HepG2 (cell line): ENCODE data around the gene C1QTNF5. TPM values are rescaled to one million over a fixed set of nuclear protein-coding genes. Genes with fewer than 3 reads are reported as not detected.

Experiments
- CTCF ChIP-seq: sonication (generic); formaldehyde crosslinking; IDR thresholded peaks from 2 replicates; pipeline ENCODE4 v1.5.0; 2020; ENCODE audit warnings: mild to moderate bottlenecking, missing genetic modification reagents, moderate library complexity
- FOXA1 ChIP-seq, 2 experiments: fragments of 450-650 bp in 1 of 2; sonication (generic) in 1 of 2; formaldehyde crosslinking in 1 of 2; IDR thresholded peaks; 2 replicates each; pipeline versions ENCODE4 v1.4.0 to v1.6.1; 2016 to 2020; ENCODE audit warnings: missing genetic modification reagents in 1 of 2
- FOXP1 ChIP-seq, 2 experiments: fragments of 450-650 bp in 1 of 2; IDR thresholded peaks; 2 replicates each; pipeline ENCODE4 v1.6.1; 2017 to 2018; ENCODE audit warnings: antibody characterized with exemption in 1 of 2
- HBP1 ChIP-seq: IDR thresholded peaks from 2 replicates; pipeline ENCODE4 v1.6.1; 2016; ENCODE audit warnings: low read depth, control low read depth
- KDM6A ChIP-seq: IDR thresholded peaks from 2 replicates; pipeline ENCODE4 v1.6.1; 2016; ENCODE audit warnings: low read depth
- KLF11 ChIP-seq: IDR thresholded peaks from 2 replicates; pipeline ENCODE4 v1.6.1; 2016; ENCODE audit warnings: missing compliant biosample characterization
- MED13 ChIP-seq: sonication (generic); formaldehyde crosslinking; IDR thresholded peaks from 2 replicates; pipeline ENCODE4 v1.5.0; 2020; ENCODE audit warnings: missing genetic modification reagents
- MED8 ChIP-seq: sonication (generic); formaldehyde crosslinking; IDR thresholded peaks from 2 replicates; pipeline ENCODE4 v1.8.1; 2023; ENCODE audit warnings: mild to moderate bottlenecking, missing genetic modification reagents; ENCODE audit not compliant: insufficient replicate concordance
- MYC ChIP-seq: sonication (generic); formaldehyde crosslinking; IDR thresholded peaks from 2 replicates; pipeline ENCODE4 v1.9.0; 2021; ENCODE audit warnings: missing genetic modification reagents, borderline replicate concordance
- SALL1 ChIP-seq: sonication (generic); formaldehyde crosslinking; IDR thresholded peaks from 2 replicates; pipeline ENCODE4 v1.8.0; 2022; ENCODE audit warnings: mild to moderate bottlenecking, missing genetic modification reagents
- SRSF1 ChIP-seq: fragments of 200-400 bp; formaldehyde crosslinking; optimal IDR thresholded peaks from 2 replicates; pipeline ENCODE3; 2017; ENCODE audit warnings: mild to moderate bottlenecking, low read depth, low read length, moderate library complexity
- SRY ChIP-seq: sonication (generic); formaldehyde crosslinking; IDR thresholded peaks from 2 replicates; pipeline ENCODE4 v1.8.0; 2022; ENCODE audit warnings: mild to moderate bottlenecking, missing genetic modification reagents
- TBX3 ChIP-seq: fragments of 450-650 bp; IDR thresholded peaks from 2 replicates; pipeline ENCODE4 v1.6.1; 2017; ENCODE audit warnings: antibody characterized with exemption, mild to moderate bottlenecking, inconsistent platforms, borderline replicate concordance
- ZNF292 ChIP-seq: sonication (generic); formaldehyde crosslinking; IDR thresholded peaks from 2 replicates; pipeline ENCODE4 v1.8.1; 2022; ENCODE audit warnings: mild to moderate bottlenecking, low read depth, missing genetic modification reagents, borderline replicate concordance
- ZNF354B ChIP-seq: sonication (generic); formaldehyde crosslinking; IDR thresholded peaks from 2 replicates; pipeline ENCODE4 v1.8.0; 2022; ENCODE audit warnings: mild to moderate bottlenecking, missing genetic modification reagents
- ZNF407 ChIP-seq: sonication (generic); formaldehyde crosslinking; IDR thresholded peaks from one replicate; pipeline ENCODE4 v1.5.1; 2020; ENCODE audit warnings: mild to moderate bottlenecking, missing genetic modification reagents; ENCODE audit errors: not compliant biosample characterization
- ZNF44 ChIP-seq: sonication (generic); formaldehyde crosslinking; IDR thresholded peaks from 2 replicates; pipeline ENCODE4 v1.5.1; 2020; ENCODE audit warnings: mild to moderate bottlenecking, missing genetic modification reagents
- ZNF891 ChIP-seq: sonication (generic); formaldehyde crosslinking; IDR thresholded peaks from 2 replicates; pipeline ENCODE4 v1.5.0; 2020; ENCODE audit warnings: mild to moderate bottlenecking, missing genetic modification reagents
- polyA plus RNA-seq, 8 experiments: library from polyadenylated mRNA; depleted of rRNA in 3 of 8; stranded (reverse) in 7 of 8; unstranded in 1 of 8; fragments of >200 nt; fragmentation: Illumina TruSeq in 4 of 8; extraction: Trizol in 4 of 8; gene quantifications; 2 replicates each; pipeline versions ENCODE4 v1.2.1 to v1.2.3, GENCODE V29; 2011 to 2016; ENCODE audit warnings: low read depth in 4 of 8, missing spikeins in 1 of 8, mixed read lengths in 1 of 8; ENCODE audit not compliant: insufficient read depth in 1 of 8
- total RNA-seq, 5 experiments: library from RNA; depleted of rRNA; stranded (reverse); fragments of >200 nt; fragmentation: Illumina TruSeq; extraction: Trizol; gene quantifications; 2 replicates each; pipeline ENCODE4 v1.2.3, GENCODE V29; 2016; ENCODE audit warnings: low read depth in 1 of 5

The C1QTNF5 gene
- total and polyA plus RNA-seq, 2 of the 13 experiments (the other 11 are each of a cell fraction or from before 2014, with no cell fraction given), result 0.86 to 1.2 TPM

DNA sequence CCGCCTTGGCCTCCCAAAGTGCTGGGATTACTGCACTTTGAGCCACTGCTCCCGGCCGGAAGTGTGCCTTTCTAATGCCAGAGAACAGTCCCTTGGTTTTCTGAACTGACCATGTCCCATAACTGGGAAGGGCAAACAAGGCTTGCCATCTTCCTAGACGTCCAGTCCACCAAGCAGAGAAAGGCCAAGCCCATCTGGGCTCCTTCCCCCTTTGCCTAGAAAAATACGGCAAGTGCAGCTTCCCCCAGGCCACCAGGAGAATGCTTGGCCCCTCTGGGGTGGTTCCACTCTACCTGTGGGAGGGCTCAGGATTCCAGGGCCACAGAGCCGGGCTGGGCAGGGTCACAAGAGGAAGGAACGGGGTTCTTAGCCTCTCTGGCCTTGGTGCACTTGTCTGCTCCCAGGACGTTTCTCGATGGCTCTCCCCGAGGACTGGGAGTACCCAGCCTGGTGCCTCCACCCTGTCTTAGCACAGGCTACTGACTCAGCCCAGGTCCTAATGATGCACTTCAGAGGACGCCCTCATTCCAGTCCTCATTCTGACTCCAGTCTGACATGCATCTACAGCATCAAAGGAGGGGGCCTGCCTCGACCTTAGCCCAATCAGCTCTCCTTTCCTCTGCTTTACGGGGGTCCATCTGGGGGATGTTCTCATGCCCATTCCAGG lies 39.6 kb upstream of the C1QTNF5 start (continued):
- peak; percentile 59 for TF ChIP-seq ZNF407 (CRISPR knock-in tag)
- TF ChIP-seq KLF11 (CRISPR knock-in tag), result no peak
- peak; percentile 74; the same call in 1 of the 2 replicates for TF ChIP-seq ZNF44 (CRISPR knock-in tag)
- TF ChIP-seq MYC, result no peak
- TF ChIP-seq SRSF1, result no peak
- TF ChIP-seq SRY (CRISPR knock-in tag), result 0 out of 2 replicates have a peak, but pooled peaks have one; percentile 29
- TF ChIP-seq FOXP1 (IDR thresholded peaks at IDR 0.05), result no peak
- no peak for TF ChIP-seq FOXP1 (CRISPR knock-in tag; IDR thresholded peaks at IDR 0.05)
- 0 out of 2 replicates have a peak, but pooled peaks have one; percentile 23 for TF ChIP-seq KDM6A
- no peak for TF ChIP-seq FOXA1 (IDR thresholded peaks at IDR 0.05)
- TF ChIP-seq FOXA1 (CRISPR knock-in tag; IDR thresholded peaks at IDR 0.05), result no peak
- TF ChIP-seq ZNF292, result no peak
- TF ChIP-seq CTCF, result peak; percentile 17; the same call in 1 of the 2 replicates
- TF ChIP-seq SALL1 (CRISPR knock-in tag), result peak; percentile 28; the same call in 1 of the 2 replicates
- no peak; the same call in 1 of the 2 replicates for TF ChIP-seq ZNF891
- no peak for TF ChIP-seq MED8 (CRISPR knock-in tag)
- TF ChIP-seq HBP1 (CRISPR knock-in tag), result no peak
- TF ChIP-seq TBX3, result no peak
- TF ChIP-seq MED13 (CRISPR knock-in tag), result no peak
- TF ChIP-seq ZNF354B (CRISPR knock-in tag), result no peak
